Measurements from ENCODE around the gene TPPP. TPM values are rescaled to one million over a fixed set of nuclear protein-coding genes. Genes with fewer than 3 reads are reported as not detected.

The TPPP gene
- polyA plus RNA-seq, 3 donors = 3.5 to 6.4 (median 4.2) TPM

GRCh38 chr5:668283-668995 lies 24.7 kb downstream of the TPPP start:
- no peak for DNase-seq

- no peak for DNase-seq
Measured at GRCh38 chr5:666816-667498, 26.2 kb downstream of the TPPP start.

- no peak for DNase-seq
Measured at GRCh38 chr5:665956-666711, 27.0 kb downstream of the TPPP start.

- no peak for DNase-seq
Measured at GRCh38 chr5:665541-665955, 27.6 kb downstream of the TPPP start.

- no peak for DNase-seq
Measured at GRCh38 chr5:664994-665360, 28.2 kb downstream of the TPPP start.

- no peak for DNase-seq
Measured at GRCh38 chr5:664343-664993, 28.7 kb downstream of the TPPP start.

DNA sequence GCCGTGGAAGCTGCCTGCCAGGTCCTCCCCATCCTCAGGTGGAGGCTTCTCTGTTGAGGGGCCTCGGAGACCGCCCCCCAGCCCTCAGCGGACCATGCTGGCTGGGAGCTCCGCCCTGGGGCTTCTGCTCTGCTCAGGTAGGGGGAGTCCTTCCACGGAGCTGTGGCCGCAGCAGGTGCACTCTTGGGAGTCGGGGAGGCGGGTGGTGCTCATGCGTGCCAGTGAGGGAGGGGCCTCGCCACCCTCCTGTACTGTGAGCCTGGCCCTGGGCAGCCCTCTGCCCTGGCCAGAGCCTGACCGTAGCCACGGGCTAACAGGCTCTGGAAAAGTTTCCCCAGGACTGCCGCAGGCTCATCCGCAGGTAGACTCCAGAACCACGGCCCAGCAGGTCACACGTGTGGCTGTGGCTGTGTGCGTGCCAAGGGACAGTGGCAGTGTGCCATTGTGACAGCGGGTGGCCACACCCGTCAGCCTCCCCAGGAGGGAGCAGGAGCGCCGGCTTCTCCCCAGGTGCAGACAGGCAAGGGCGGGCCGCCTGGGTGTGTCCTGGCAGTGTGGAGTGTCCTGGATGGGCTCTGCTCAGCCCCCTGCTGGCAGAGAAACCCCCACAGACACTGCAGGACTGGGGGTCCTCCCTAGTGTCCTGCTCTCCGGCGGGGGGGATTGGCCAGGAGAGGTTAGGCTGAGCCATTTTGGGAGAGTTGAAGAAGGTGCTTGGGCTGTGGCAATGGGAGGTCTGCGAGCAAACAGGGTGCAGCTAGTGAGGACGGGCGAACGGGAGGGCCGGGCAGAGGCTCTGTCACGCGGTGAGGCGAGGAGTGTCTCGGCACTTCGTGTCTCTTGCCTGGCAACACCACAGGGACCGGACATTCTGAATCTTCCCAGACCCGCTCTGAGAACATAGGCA lies 29.5 kb downstream of the TPPP start:
- no peak for DNase-seq

DNA sequence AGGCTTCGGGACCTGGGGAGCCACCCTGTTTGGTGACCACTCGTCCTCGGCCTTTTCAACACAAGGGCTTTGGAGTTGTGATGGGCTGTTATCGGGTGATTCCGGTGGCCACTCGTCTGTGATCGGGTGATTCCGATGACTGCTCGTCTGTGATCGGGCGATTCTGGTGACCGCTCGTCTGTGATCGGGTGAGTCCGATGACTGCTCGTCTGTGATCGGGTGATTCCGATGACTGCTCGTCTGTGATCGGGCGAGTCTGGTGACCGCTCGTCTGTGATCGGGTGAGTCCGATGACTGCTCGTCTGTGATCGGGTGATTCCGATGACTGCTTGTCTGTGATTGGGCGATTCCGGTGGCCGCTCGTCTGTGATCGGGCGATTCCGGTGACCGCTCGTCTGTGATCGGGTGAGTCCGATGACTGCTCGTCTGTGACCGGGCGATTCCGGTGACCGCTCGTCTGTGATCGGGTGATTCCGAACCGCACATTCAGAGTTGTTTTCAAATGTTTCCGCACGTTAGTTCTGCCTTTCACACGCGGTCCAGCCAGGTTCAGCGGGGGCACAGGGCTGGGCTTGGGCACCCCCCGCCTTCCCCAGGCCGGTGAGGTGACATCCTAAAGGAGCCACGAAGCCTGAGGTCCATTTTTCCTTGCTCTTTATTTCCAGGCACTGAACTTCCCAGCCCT lies 30.3 kb downstream of the TPPP start:
- DNase-seq = no peak

DNA sequence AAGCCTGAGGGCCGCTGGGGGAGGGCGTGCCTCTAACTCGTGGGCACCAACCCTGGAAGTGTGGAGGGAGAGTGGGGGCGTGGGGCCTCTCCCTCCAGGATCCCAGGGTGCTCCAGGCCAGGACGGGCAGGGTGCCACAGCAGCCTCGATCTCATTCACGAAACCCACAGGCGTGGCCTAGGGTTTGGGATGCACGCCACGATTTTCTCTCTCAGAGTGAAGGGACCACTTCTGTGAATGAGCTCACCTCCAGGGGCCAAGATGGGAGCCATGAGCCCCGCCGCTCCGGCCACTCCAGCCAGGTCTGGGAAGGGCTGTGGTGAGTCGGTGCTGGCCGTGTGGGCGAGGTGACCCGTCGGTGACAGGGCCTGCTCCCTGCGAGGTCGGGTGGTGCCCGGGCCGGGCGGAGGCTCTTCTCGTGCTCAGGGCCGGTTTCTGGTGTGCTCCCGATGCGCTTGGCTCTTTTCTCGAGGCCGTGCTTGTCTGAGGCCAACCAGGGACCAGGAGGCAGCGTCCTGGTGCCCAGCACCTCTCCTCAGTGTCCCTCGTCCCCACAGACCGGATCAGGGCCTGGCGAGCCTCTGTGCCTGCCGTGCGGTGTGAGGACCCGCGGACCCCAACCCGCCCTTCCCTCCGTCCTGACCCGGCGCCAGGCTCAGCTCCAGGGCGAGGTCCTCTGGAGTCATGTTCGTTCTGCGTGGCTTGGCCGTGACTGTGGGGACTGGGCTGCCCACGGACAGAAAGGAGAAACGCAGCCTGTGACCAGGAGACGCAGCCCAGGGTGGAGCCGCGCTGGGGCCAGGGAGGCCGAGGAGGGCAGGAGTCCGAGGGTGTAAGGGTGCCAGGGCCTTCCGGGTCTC lies 31.0 kb downstream of the TPPP start:
- DNase-seq = no peak

- no peak for DNase-seq
Measured at GRCh38 chr5:660491-661030, 32.6 kb downstream of the TPPP start.

GRCh38 chr5:659496-660263 lies 33.5 kb downstream of the TPPP start:
- DNase-seq = no peak

GRCh38 chr5:658103-658502 lies 35.0 kb downstream of the TPPP start:
- no peak for DNase-seq

GRCh38 chr5:657570-657969 lies 35.6 kb downstream of the TPPP start:
- DNase-seq = no peak

DNA sequence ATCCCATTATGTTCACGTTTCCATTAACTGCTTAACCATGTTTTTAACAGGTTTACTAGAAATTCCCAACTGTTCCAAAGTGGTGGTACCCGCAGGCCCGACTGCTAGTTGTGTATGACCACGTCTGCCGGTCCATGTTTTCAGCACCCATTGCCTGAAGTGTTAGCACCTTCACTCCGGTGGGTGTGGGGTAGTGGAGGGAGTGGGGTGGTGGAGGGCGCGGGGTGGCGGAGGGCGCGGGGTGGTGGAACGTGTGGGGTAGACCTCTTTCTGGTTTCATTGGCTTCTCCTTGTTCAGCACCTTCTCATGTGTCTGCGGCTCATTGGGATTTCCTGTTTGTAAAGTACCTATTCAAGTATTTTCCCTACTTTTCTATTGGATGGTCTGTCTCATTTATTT lies 37.7 kb downstream of the TPPP start:
- DNase-seq = no peak

GRCh38 chr5:654071-654778 lies 38.9 kb downstream of the TPPP start:
- no peak for DNase-seq

DNA sequence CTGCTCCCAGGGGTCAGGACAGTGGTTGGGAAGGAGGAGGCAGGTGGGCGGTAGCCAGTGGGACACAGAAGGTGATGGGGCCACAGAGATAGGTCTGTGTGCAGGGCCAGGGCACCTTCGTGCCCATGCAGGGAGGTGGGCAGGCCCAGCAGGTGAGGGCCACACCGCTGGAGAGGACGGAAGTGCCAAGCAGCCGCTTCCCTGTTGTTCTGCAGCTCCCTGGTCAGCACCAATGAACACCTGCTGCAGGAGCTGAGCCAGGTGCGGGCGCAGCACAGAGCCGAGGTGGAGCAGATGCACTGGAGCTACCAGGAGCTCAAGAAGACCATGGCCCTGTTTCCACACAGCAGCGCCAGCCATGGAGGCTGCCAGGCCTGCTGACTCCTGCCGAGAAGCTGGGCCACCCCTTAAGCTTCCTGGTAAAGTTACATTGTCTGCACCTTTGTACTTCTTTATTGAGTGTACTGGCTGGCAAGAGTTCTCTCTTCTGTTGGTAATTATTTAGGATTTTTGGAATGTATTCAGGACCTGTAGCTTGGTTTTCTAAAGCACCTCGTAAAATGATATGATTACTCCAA lies 40.3 kb downstream of the TPPP start:
- DNase-seq = no peak

GRCh38 chr5:652023-652515 lies 41.1 kb downstream of the TPPP start:
- no peak for DNase-seq
